Endothelial cell of hepatic sinusoid (primary cell): ENCODE data around the gene CHEK2.
"Not testable (repeated sequence)": the region's sequence is repeated elsewhere in the genome, so short reads cannot be mapped to it uniquely, and the experiment has no call there.

Experiments
- in situ Hi-C: cut with HindIII; loops from 2 replicates; pipeline ENCODE4 v1.10.0; 2017; ENCODE audit warnings: low sequenced_read_pairs

Gene CHEK2

GRCh38 chr22:28693041-28693760 lies 48.4 kb downstream of the CHEK2 start:
- in situ Hi-C loops = not testable (repeated sequence)

DNA sequence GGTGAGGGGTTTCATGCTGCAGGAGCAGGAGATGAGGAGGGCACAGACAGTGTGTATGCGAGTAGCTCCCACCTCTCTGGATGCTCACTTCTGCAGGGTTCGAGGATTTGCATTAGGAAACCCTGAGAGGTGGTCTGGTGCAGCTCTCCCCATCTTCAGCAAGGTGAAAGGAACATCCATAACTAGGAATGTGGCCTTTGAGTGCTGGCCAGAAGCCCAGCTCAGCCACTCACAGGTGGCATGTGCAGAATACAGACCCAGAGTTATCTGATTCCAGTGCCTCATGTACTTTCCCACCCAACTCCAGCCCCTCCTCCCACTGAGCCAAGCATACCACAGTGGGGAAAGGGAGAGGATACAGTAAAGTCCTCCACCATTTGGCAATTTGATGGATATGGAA lies 51.8 kb downstream of the CHEK2 start:
- in situ Hi-C loops = not testable (repeated sequence)

- in situ Hi-C loops = not testable (repeated sequence)
Measured at GRCh38 chr22:28682966-28683365, 58.7 kb downstream of the CHEK2 start.

DNA sequence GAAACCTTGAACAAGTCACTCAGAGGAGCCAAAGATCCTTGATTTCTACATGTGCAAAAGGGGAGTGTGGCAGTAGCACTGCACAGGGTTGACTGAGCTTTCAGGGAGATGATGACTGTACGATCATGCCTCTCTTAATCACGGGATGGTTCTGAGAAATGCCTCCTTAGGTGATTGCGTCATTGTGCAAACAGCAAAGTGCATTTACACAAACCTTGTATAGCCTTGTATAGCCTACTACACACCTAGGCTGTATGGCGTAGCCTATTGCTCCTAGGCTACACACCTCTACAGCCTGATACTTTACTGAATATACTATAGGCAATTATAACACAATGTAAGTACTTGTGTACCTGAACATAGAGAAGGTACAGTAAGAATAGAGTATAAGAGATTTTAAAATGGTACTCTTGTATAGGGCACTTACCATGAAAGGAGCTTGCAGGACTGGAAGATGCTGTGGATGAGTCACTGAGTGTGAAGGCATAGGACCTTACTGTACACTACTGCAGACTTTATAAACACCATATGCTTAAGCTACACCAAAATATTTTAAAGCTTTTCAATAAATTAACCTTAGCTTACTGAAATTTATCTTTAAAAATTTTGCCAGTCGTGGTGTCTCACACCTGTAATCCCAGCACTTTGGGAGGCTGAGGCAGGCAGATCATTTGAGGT lies 60.7 kb downstream of the CHEK2 start:
- in situ Hi-C loops = not testable (repeated sequence)

- in situ Hi-C loops = not testable (repeated sequence)
Measured at GRCh38 chr22:28679611-28680287, 61.9 kb downstream of the CHEK2 start, which contains the start of gene TTC28. TTC28 (minus strand) TSS chr22:28679840; CDS start chr22:28679723, 117 bp downstream.

- in situ Hi-C loops = not testable (repeated sequence)
Measured at GRCh38 chr22:28678778-28679610, 62.6 kb downstream of the CHEK2 start.

GRCh38 chr22:28678170-28678569 lies 63.5 kb downstream of the CHEK2 start:
- in situ Hi-C loops = not testable (repeated sequence)

DNA sequence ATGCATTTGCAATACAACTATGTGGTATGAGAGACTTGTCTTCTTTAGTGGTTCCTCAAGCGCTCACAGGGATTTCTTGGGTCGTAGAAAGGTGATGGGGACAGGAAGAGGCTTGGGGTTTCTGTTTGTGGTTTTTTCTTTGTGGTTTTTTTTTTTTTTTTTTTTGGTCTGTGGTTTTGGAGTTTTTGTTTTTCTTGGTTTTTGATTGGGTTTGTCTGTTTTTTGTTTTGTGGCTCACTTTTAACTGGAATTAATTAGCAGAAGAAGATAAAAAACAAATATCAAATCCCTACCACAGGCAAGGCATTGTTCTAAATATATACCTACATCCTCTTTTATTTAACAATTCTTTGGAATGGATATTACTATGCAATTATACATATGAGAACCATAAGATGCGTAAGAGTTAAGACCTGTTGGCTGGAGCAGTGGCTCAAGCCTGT lies 67.5 kb downstream of the CHEK2 start:
- in situ Hi-C loops = no loop called here

DNA sequence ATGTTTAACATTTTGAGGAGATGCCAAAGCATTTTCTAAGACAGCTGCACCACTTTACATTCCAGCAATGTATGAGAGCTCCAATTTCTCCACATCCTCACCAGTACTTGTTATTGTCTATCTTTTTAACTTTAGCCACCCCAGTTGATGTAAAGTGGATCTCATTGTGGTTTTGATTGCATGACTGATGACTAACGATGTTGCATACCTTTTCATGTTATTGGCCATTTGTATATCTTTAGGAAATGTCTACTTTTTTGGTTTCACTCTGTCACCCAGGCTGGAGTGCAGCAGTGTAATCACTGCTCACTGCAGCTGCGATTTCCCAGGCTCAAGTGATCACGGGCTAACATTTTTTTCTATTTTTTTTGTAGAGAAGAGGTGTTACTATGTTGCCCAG lies 70.9 kb downstream of the CHEK2 start:
- in situ Hi-C loops = no loop called here

DNA sequence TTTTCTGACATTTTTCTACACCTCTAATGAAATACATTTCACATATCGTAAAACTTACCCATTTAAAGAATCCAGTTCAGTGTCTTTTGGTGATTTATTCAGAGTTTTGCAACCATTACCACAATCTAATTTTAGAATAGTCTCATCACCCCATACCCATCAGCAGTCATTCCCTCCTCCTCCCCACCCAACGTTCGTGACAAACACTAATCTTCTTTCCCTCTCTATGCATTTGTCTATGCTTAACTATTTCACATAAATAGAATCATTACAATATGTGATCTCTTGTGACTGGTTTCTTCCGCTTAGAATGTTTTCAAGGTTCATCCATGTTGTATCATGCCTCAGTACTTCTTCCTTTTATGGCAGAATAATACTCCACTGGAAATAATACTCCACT lies 71.5 kb downstream of the CHEK2 start:
- in situ Hi-C loops = no loop called here

DNA sequence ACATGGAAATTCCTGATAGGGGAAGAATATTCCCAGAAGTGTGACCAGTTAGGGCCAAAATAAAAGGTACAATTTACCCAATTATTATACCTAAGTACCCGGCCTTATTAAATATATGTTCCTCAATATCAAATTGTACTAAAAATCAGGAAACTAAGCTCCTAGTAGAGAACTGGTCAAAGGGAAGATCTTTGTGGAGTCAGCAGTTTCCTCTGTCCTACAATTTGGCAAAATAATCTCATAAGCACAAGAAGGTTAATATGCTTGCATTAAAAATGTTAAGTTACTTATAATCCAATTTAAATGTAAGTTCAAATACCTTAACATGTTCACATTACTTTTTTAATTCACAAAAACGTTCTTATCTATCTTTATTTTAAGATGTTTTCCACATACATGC lies 72.2 kb downstream of the CHEK2 start:
- in situ Hi-C loops = no loop called here

DNA sequence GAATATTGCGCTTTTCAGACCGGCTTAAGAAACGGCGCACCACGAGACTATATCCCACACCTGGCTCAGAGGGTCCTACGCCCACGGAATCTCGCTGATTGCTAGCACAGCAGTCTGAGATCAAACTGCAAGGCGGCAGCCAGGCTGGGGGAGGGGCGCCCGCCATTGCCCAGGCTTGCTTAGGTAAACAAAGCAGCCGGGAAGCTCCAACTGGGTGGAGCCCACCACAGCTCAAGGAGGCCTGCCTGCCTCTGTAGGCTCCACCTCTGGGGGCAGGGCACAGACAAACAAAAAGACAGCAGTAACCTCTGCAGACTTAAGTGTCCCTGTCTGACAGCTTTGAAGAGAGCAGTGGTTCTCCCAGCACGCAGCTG lies 78.1 kb downstream of the CHEK2 start:
- in situ Hi-C loops = not testable (repeated sequence)

DNA sequence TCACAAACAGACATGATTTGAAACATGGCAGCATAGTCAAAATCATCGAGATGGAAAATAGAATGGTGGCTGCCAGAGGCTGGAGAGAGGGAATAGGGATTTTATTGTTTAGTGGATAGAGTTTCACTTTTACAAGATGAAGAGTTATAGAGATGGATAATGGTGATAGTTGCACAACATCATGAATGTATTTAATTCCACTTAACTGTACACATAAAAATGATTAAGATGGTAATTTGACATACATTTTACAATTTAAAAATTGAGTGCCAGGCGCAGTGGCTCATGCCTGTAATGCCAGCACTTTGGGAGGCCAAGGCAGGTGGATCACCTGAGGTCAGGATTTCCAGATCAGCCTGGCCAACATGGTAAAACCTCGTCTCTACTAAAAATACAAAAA lies 83.2 kb downstream of the CHEK2 start:
- in situ Hi-C loops = loop anchor here (5.0 kb wide), 1 partner anchor 36 kb away; no protein-coding TSS in a partner anchor

DNA sequence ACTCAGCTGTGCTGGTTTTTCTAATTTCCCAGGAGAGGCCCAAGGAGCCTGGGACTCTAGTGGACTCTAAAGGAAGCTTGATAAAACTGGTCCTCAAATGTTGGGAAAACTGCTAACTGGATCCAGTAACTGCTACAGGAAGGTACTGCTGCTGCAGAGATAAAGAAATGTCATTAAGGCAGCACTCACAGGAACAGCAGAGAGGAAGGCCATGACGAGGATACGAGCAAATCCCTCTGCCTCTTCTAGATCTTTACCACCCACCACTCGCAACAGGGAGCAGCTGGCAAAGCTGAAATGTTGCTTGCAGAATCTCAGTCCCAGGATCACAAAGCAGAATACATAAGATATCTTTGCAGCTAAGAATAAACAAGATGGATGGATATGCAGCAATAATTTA lies 85.4 kb downstream of the CHEK2 start:
- in situ Hi-C loops = loop anchor here (5.0 kb wide), 1 partner anchor 34 kb away; no protein-coding TSS in a partner anchor

DNA sequence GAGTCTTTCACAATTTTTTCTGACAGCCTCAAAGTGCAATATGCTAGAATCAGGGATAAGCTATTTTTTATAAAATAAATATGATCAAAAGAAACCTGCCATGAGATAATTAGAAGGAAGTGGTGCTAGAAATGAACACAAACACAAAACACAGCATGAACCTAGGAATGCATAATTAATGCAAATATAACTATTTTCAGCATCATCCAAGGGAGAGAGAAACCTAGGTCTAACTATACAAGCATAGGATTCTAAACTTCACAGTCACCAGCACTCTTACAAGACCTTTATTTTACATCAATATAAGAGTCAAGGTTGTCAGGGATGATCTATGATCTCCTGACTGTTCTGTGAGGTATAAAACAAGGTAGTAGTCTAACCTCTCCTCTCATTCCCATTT lies 91.2 kb downstream of the CHEK2 start:
- in situ Hi-C loops = no loop called here

GRCh38 chr22:28648792-28649191 lies 92.8 kb downstream of the CHEK2 start:
- in situ Hi-C loops = no loop called here

DNA sequence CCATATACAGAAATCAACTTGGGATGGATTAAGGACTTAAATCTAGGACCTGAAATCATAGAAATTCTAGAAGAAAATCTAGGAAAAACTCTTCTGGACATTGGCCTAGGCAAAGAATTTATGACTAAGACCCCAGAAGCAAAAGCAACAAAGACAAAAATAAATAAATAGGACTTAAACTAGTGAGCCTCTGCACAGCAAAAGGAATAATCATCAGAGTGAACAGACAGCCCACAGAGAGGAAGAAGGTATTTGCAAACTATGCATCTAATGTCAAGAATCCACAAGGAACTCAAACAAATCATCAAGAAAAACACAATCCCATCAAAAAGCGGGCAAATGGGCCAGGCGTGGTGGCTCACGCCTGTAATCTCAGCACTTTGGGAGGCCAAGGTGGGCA lies 94.4 kb downstream of the CHEK2 start:
- in situ Hi-C loops = no loop called here

GRCh38 chr22:28639321-28639720 lies 102.3 kb downstream of the CHEK2 start:
- in situ Hi-C loops = no loop called here
